Measurements from ENCODE around the gene RNF14.
"Not testable (repeated sequence)": the region's sequence is repeated elsewhere in the genome, so short reads cannot be mapped to it uniquely, and the experiment has no call there.

Gene RNF14

GRCh38 chr5:142015781-142016533, 47.1 kb downstream of the RNF14 start:
- peak; percentile 48 for DNase-seq (ENCODE audit: low read depth)

- DNase-seq (ENCODE audit: low read depth): no peak
Measured at GRCh38 chr5:142016556-142016955, 47.7 kb downstream of the RNF14 start.

GRCh38 chr5:142017832-142018427, 49.0 kb downstream of the RNF14 start:
- peak; percentile 46 for DNase-seq (ENCODE audit: low read depth)

GRCh38 chr5:142020122-142020659, 51.3 kb downstream of the RNF14 start:
- no peak for DNase-seq (ENCODE audit: low read depth)

GRCh38 chr5:142023836-142024235, 54.9 kb downstream of the RNF14 start:
- no peak for DNase-seq (ENCODE audit: low read depth)

- peak; percentile 89 for DNase-seq (ENCODE audit: low read depth)
Measured at GRCh38 chr5:142024771-142025304, 55.9 kb downstream of the RNF14 start.

- DNase-seq (ENCODE audit: low read depth): no peak
Measured at GRCh38 chr5:142025637-142026036, 56.7 kb downstream of the RNF14 start.

GRCh38 chr5:142032150-142032549, 63.2 kb downstream of the RNF14 start:
- DNase-seq (ENCODE audit: low read depth): no peak

GRCh38 chr5:142032747-142033631, 64.1 kb downstream of the RNF14 start:
- DNase-seq (ENCODE audit: low read depth): peak; percentile 10

GRCh38 chr5:142033632-142034567, 65.0 kb downstream of the RNF14 start:
- DNase-seq (ENCODE audit: low read depth): not testable (repeated sequence)

- no peak for DNase-seq (ENCODE audit: low read depth)
Measured at GRCh38 chr5:142034994-142035393, 66.1 kb downstream of the RNF14 start.

- no peak for DNase-seq (ENCODE audit: low read depth)
Measured at GRCh38 chr5:142036918-142037317, 68.0 kb downstream of the RNF14 start.

- DNase-seq (ENCODE audit: low read depth): not testable (repeated sequence)
Measured at GRCh38 chr5:142037599-142037998, 68.7 kb downstream of the RNF14 start.

- no peak for DNase-seq (ENCODE audit: low read depth)
Measured at GRCh38 chr5:142038735-142039134, 69.8 kb downstream of the RNF14 start.

Measured in EH (cell line).